K562 (cell line): ENCODE measurements around the gene PDLIM5. TPM values are rescaled to one million over a fixed set of nuclear protein-coding genes. Genes with fewer than 3 reads are reported as not detected.

Experiments
- BRD4 ChIP-seq: fragments of 200-600 bp; sonication (generic); IDR thresholded peaks from 2 replicates; pipeline ENCODE4 v1.6.1; 2017; ENCODE audit warnings: inconsistent platforms
- CBX3 ChIP-seq, 2 experiments: IDR thresholded peaks; 1 replicate in 1 of 2; 2 replicates in 1 of 2; pipeline ENCODE4 v1.6.1; 2012; ENCODE audit warnings: inconsistent platforms in 2 of 2, low read length in 2 of 2, borderline replicate concordance in 1 of 2, control low read depth in 1 of 2
- CREBBP ChIP-seq: IDR thresholded peaks from one replicate; pipeline ENCODE4 v1.6.1; 2012; ENCODE audit warnings: low read depth, mild to moderate bottlenecking, control low read depth, inconsistent platforms, low read length
- FIP1L1 ChIP-seq: fragments of 200-400 bp; formaldehyde crosslinking; IDR thresholded peaks from 2 replicates; pipeline ENCODE4 v1.6.1; 2018; ENCODE audit warnings: mild to moderate bottlenecking, low read depth, low read length; ENCODE audit not compliant: poor library complexity, severe bottlenecking
- GABPA ChIP-seq: fragments of 200-800 bp; sonication (Bioruptor generic); conservative IDR thresholded peaks from 2 replicates; pipeline ENCODE4 v1.6.1; 2016; ENCODE audit warnings: low read depth, missing genetic modification characterization, missing compliant biosample characterization
- HDAC8 ChIP-seq: fragments of 450-650 bp; IDR thresholded peaks from 2 replicates; pipeline ENCODE4 v1.6.1; 2016; ENCODE audit warnings: mild to moderate bottlenecking, missing genetic modification characterization, moderate library complexity, missing compliant biosample characterization
- HEY1 ChIP-seq: fragments of 250-450 bp; sonication (Bioruptor Pico); IDR thresholded peaks from 2 replicates; pipeline ENCODE4 v1.5.0; 2020; ENCODE audit warnings: mild to moderate bottlenecking, moderate library complexity, borderline replicate concordance
- MECOM ChIP-seq: fragments of 250-450 bp; sonication (Bioruptor Pico); IDR thresholded peaks from 2 replicates; pipeline ENCODE4 v1.8.0; 2022; ENCODE audit warnings: inconsistent platforms
- NR4A1 ChIP-seq, 2 experiments: fragments of 250-450 bp in 1 of 2; fragments of 450-650 bp in 1 of 2; sonication (Bioruptor Pico) in 1 of 2; IDR thresholded peaks; 2 replicates each; pipeline versions ENCODE4 v1.4.0 to v1.6.1; 2016 to 2020; ENCODE audit warnings: mild to moderate bottlenecking in 2 of 2, missing compliant biosample characterization in 1 of 2, missing genetic modification characterization in 1 of 2, moderate library complexity in 1 of 2
- NRF1 ChIP-seq, 2 experiments: fragments of 450-650 bp; IDR thresholded peaks in 1 of 2; conservative IDR thresholded peaks in 1 of 2; 2 replicates each; pipeline ENCODE4 v1.6.1; 2014; ENCODE audit warnings: mild to moderate bottlenecking in 2 of 2
- RNF2 ChIP-seq: sonication (generic); IDR thresholded peaks from 2 replicates; pipeline ENCODE4 v1.6.1; 2016
- SIN3B ChIP-seq: fragments of 450-650 bp; IDR thresholded peaks from 2 replicates; pipeline ENCODE4 v1.6.1; 2017; ENCODE audit warnings: low read depth, mild to moderate bottlenecking, moderate library complexity
- TRIM24 ChIP-seq, 2 experiments: fragments of 450-650 bp; IDR thresholded peaks; 2 replicates each; pipeline ENCODE4 v1.6.1; 2016
- TSC22D4 ChIP-seq: fragments of 450-650 bp; IDR thresholded peaks from 2 replicates; pipeline ENCODE4 v1.6.1; 2016; ENCODE audit warnings: missing genetic modification characterization, missing biosample characterization, control low read depth
- ZNF436 ChIP-seq: fragments of 250-450, 450-650 bp; sonication (Bioruptor Pico); formaldehyde crosslinking; IDR thresholded peaks from 2 replicates; pipeline ENCODE4 v1.7.0; 2020; ENCODE audit warnings: mild to moderate bottlenecking
- ZNF699 ChIP-seq: fragments of 250-450 bp; sonication (Bioruptor Pico); IDR thresholded peaks from 2 replicates; pipeline ENCODE4 v1.8.0; 2021; ENCODE audit warnings: mild to moderate bottlenecking, moderate library complexity; ENCODE audit not compliant: insufficient replicate concordance
- polyA plus RNA-seq, 8 experiments: library from polyadenylated mRNA; depleted of rRNA in 4 of 8; stranded (reverse) in 5 of 8; unstranded in 3 of 8; fragments of >200 nt; fragmentation: Nextera tagmentation in 2 of 8; fragmentation: Illumina TruSeq in 1 of 8; extraction: Ambion mirVana in 2 of 8; extraction: Trizol in 1 of 8; gene quantifications; 2 replicates each; pipeline versions ENCODE4 v1.2.1 to v1.2.3, GENCODE V29; 2011 to 2014; ENCODE audit warnings: inconsistent platforms in 1 of 8, missing spikeins in 1 of 8
- total RNA-seq, 7 experiments: library from RNA; depleted of rRNA in 6 of 7; stranded (reverse); fragments of >200 nt in 6 of 7; fragmentation: Illumina TruSeq in 2 of 7; extraction: Trizol in 2 of 7; gene quantifications; 2 replicates each; pipeline versions ENCODE4 v1.2.1 to v1.2.3, GENCODE V29; 2011 to 2021; ENCODE audit warnings: low replicate concordance in 1 of 7
- TF ChIP-seq, protein P1 (sequence below): IDR thresholded peaks from 3 replicates; pipeline ENCODE4 v1.6.1; 2011; ENCODE audit warnings: borderline replicate concordance, mild to moderate bottlenecking, moderate library complexity; ENCODE audit not compliant: insufficient read length; ENCODE audit errors: extremely low read depth
- TF ChIP-seq, protein P2 (sequence below): fragments of 450-650 bp; formaldehyde crosslinking; IDR thresholded peaks from 2 replicates; pipeline ENCODE4 v1.4.0; 2022; ENCODE audit warnings: missing genetic modification characterization
- TF ChIP-seq, protein P3 (sequence below): IDR thresholded peaks from 2 replicates; pipeline ENCODE4 v1.6.1; 2012; ENCODE audit warnings: low read depth, low read length, improper control_type of control experiment, borderline replicate concordance
- TF ChIP-seq, protein P4 (sequence below): sonication (generic); formaldehyde crosslinking; IDR thresholded peaks from 2 replicates; pipeline ENCODE4 v1.5.0; 2020; ENCODE audit warnings: missing genetic modification reagents

The PDLIM5 gene
- total and polyA plus RNA-seq, 9 of the 15 experiments (the other 6 are each of a cell fraction or from before 2014, with no cell fraction given), result 36.9 to 127 (median 62.5) TPM

DNA sequence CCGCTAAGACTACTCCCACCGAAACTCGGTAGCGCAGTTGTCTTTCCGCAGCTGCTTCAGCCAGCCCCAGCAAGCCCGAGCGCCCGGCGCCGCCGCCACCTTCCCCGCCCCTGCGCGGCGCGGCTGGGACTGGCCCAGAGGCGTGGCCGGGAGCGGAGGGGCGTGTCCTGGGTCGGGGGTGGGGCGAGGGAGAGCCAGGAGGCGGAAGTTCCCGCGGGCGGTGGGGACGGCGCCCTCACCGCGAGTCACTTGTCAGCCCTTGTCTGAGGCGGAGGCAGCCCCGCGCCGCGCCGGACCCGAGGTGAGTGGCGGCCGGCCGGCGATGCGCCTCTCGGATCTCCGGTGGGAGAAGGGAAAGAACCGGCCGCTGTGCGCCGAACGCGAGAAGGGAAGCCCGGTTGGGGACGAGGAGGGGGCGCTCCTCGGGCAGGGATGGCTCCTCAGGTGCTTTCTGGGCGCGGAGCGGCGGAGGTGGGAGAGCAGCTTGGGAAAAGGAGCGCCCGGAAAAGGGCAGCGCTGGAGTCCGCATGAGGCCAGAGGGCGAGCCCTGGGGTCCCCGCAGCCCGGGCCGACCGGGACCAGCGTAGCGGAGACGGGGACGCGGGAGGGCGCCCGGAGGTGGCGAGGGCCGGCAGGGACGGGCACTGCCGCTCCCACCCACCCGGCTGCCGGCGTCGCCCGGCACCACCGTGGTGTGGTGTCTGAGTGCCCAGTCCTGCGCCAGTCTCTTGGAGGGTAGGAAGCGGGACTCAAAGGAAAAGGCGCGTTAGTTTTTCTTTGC, at the start of gene PDLIM5 (continued):
- TF ChIP-seq, protein P1, sequence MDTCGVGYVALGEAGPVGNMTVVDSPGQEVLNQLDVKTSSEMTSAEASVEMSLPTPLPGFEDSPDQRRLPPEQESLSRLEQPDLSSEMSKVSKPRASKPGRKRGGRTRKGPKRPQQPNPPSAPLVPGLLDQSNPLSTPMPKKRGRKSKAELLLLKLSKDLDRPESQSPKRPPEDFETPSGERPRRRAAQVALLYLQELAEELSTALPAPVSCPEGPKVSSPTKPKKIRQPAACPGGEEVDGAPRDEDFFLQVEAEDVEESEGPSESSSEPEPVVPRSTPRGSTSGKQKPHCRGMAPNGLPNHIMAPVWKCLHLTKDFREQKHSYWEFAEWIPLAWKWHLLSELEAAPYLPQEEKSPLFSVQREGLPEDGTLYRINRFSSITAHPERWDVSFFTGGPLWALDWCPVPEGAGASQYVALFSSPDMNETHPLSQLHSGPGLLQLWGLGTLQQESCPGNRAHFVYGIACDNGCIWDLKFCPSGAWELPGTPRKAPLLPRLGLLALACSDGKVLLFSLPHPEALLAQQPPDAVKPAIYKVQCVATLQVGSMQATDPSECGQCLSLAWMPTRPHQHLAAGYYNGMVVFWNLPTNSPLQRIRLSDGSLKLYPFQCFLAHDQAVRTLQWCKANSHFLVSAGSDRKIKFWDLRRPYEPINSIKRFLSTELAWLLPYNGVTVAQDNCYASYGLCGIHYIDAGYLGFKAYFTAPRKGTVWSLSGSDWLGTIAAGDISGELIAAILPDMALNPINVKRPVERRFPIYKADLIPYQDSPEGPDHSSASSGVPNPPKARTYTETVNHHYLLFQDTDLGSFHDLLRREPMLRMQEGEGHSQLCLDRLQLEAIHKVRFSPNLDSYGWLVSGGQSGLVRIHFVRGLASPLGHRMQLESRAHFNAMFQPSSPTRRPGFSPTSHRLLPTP, result no peak
- no peak for TF ChIP-seq BRD4
- TF ChIP-seq HDAC8 (tag), result no peak
- TF ChIP-seq ZNF436 (CRISPR knock-in tag), result no peak
- TF ChIP-seq CREBBP, result no peak
- TF ChIP-seq, protein P2, sequence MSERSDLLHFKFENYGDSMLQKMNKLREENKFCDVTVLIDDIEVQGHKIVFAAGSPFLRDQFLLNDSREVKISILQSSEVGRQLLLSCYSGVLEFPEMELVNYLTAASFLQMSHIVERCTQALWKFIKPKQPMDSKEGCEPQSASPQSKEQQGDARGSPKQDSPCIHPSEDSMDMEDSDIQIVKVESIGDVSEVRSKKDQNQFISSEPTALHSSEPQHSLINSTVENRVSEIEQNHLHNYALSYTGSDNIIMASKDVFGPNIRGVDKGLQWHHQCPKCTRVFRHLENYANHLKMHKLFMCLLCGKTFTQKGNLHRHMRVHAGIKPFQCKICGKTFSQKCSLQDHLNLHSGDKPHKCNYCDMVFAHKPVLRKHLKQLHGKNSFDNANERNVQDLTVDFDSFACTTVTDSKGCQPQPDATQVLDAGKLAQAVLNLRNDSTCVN (CRISPR knock-in tag), result no peak
- TF ChIP-seq, protein P3, sequence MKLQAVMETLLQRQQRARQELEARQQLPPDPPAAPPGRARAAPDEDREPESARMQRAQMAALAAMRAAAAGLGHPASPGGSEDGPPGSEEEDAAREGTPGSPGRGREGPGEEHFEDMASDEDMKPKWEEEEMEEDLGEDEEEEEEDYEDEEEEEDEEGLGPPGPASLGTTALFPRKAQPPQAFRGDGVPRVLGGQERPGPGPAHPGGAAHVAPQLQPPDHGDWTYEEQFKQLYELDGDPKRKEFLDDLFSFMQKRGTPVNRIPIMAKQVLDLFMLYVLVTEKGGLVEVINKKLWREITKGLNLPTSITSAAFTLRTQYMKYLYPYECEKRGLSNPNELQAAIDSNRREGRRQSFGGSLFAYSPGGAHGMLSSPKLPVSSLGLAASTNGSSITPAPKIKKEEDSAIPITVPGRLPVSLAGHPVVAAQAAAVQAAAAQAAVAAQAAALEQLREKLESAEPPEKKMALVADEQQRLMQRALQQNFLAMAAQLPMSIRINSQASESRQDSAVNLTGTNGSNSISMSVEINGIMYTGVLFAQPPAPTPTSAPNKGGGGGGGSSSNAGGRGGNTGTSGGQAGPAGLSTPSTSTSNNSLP, result no peak
- TF ChIP-seq NRF1 (conservative IDR thresholded peaks at IDR 0.05 in 1 of 2, IDR thresholded peaks at IDR 0.05 in 1 of 2), result peak; percentile 89 to 90
- 0 out of 4 replicates have a peak, but pooled peaks of 1 of the 2 experiments have one; percentile 13 for TF ChIP-seq TRIM24 (IDR thresholded peaks at IDR 0.05)
- TF ChIP-seq, protein P4, sequence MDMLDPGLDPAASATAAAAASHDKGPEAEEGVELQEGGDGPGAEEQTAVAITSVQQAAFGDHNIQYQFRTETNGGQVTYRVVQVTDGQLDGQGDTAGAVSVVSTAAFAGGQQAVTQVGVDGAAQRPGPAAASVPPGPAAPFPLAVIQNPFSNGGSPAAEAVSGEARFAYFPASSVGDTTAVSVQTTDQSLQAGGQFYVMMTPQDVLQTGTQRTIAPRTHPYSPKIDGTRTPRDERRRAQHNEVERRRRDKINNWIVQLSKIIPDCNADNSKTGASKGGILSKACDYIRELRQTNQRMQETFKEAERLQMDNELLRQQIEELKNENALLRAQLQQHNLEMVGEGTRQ (CRISPR knock-in tag), result no peak
- TF ChIP-seq GABPA (tag), result peak; percentile 83
- TF ChIP-seq RNF2, result no peak
- TF ChIP-seq NR4A1 (CRISPR knock-in tag; IDR thresholded peaks at IDR 0.05), result no peak
- no peak for TF ChIP-seq NR4A1 (tag; IDR thresholded peaks at IDR 0.05)
- no peak for TF ChIP-seq SIN3B
- TF ChIP-seq ZNF699 (CRISPR knock-in tag), result no peak
- no peak for TF ChIP-seq TSC22D4 (tag)
- 0 out of 3 replicates have a peak, but pooled peaks of 1 of the 2 experiments have one; percentile 9 for TF ChIP-seq CBX3 (IDR thresholded peaks at IDR 0.05; ENCODE audit: borderline replicate concordance in 1 of 2, low read length in 2 of 2)
- 0 out of 2 replicates have a peak, but pooled peaks have one; percentile 34 for TF ChIP-seq MECOM
- TF ChIP-seq HEY1 (CRISPR knock-in tag), result no peak
- peak; percentile 78 for TF ChIP-seq FIP1L1
